Osteocyte (in vitro differentiated cells): ENCODE results near the gene SPATS1. TPM values are rescaled to one million over a fixed set of nuclear protein-coding genes. Genes with fewer than 3 reads are reported as not detected.

Experiments used
- DNase-seq: peaks from one replicate; pipeline ENCODE4 v3.0.0; 2021; ENCODE audit warnings: mixed read lengths; ENCODE audit not compliant: unreplicated experiment; ENCODE audit errors: extremely low spot score
- H3K27ac Mint-ChIP-seq: one replicate; pipeline ENCODE4 v1.8.0; 2021; ENCODE audit warnings: mild to moderate bottlenecking, mixed read lengths; ENCODE audit not compliant: unreplicated experiment
- H3K27me3 Mint-ChIP-seq: one replicate; pipeline ENCODE4 v1.8.0; 2021; ENCODE audit warnings: mixed read lengths; ENCODE audit not compliant: unreplicated experiment
- H3K36me3 Mint-ChIP-seq: one replicate; pipeline ENCODE4 v1.8.0; 2021; ENCODE audit warnings: mixed read lengths; ENCODE audit not compliant: unreplicated experiment
- H3K4me1 Mint-ChIP-seq: one replicate; pipeline ENCODE4 v1.8.0; 2021; ENCODE audit warnings: mixed read lengths; ENCODE audit not compliant: unreplicated experiment
- H3K4me3 Mint-ChIP-seq: one replicate; pipeline ENCODE4 v1.8.0; 2021; ENCODE audit warnings: mild to moderate bottlenecking, moderate library complexity, mixed read lengths; ENCODE audit not compliant: unreplicated experiment
- H3K9me3 Mint-ChIP-seq: one replicate; pipeline ENCODE4 v1.8.0; 2021; ENCODE audit warnings: mixed read lengths; ENCODE audit not compliant: unreplicated experiment
- CTCF ChIP-seq: fragments of 200-600 bp; sonication (generic); IDR thresholded peaks from 2 replicates; pipeline ENCODE4 v1.5.0; 2021; ENCODE audit warnings: antibody characterized with exemption, mild to moderate bottlenecking, moderate library complexity
- total RNA-seq: library from RNA; stranded (reverse); gene quantifications from 2 replicates; pipeline ENCODE4 v1.2.1, GENCODE V29; 2021

The SPATS1 gene
- total RNA-seq, 1 donor from 2014 or later: not detected

GRCh38 chr6:44355640-44356039 lies 13.2 kb downstream of the SPATS1 start:
- Mint-ChIP-seq H3K27me3 (peaks cover 48% of the 10 kb centered on the region), H3K27ac (no peak overlapping the region), H3K9me3 (peaks cover 6% of the 10 kb centered on the region), H3K4me3 (no peak overlapping the region), H3K36me3 (no peaks in the 10 kb centered on the region), H3K4me1 (no peaks in the 10 kb centered on the region)
- no peak for TF ChIP-seq CTCF
- no peak for DNase-seq

GRCh38 chr6:44356487-44356886 lies 14.0 kb downstream of the SPATS1 start:
- Mint-ChIP-seq H3K4me1 (no peaks in the 10 kb centered on the region), H3K9me3 (peaks cover 6% of the 10 kb centered on the region), H3K27me3 (peaks cover 52% of the 10 kb centered on the region), H3K36me3 (no peaks in the 10 kb centered on the region), H3K27ac (no peak overlapping the region), H3K4me3 (no peak overlapping the region)
- DNase-seq: no peak
- TF ChIP-seq CTCF: no peak

GRCh38 chr6:44359973-44360372 lies 17.5 kb downstream of the SPATS1 start:
- Mint-ChIP-seq H3K27me3 (peaks cover 70% of the 10 kb centered on the region), H3K4me1 (no peaks in the 10 kb centered on the region), H3K9me3 (peaks cover 6% of the 10 kb centered on the region), H3K36me3 (no peaks in the 10 kb centered on the region), H3K4me3 (no peak overlapping the region), H3K27ac (no peak overlapping the region)
- DNase-seq: no peak
- TF ChIP-seq CTCF: no peak

GRCh38 chr6:44361947-44362346 lies 19.5 kb downstream of the SPATS1 start:
- TF ChIP-seq CTCF: no peak
- no peak overlapping the region for H3K4me3 Mint-ChIP-seq
- no peak for DNase-seq

GRCh38 chr6:44363377-44363926 lies 21.0 kb downstream of the SPATS1 start:
- Mint-ChIP-seq H3K9me3 (no peaks in the 10 kb centered on the region), H3K36me3 (no peaks in the 10 kb centered on the region), H3K4me1 (no peaks in the 10 kb centered on the region), H3K27ac (no peak overlapping the region), H3K4me3 (no peak overlapping the region), H3K27me3 (peaks cover 58% of the 10 kb centered on the region)
- DNase-seq: no peak
- no peak for TF ChIP-seq CTCF

More at GRCh38 chr6:44361947-44362346, 19.5 kb downstream of the SPATS1 start:
- no peaks in the 10 kb centered on the region for H3K4me1 Mint-ChIP-seq
- H3K27me3 Mint-ChIP-seq: peaks cover 59% of the 10 kb centered on the region
- H3K36me3 Mint-ChIP-seq: no peaks in the 10 kb centered on the region
- no peaks in the 10 kb centered on the region for H3K9me3 Mint-ChIP-seq
- H3K27ac Mint-ChIP-seq: no peak overlapping the region
